Sigmoid colon (tissue), 7 donors: ENCODE results near the gene TMEM185B. TPM values are rescaled to one million over a fixed set of nuclear protein-coding genes. Genes with fewer than 3 reads are reported as not detected.
A peak's percentile ranks its signal among the peaks of the same experiment; 100 is the strongest.

Experiments used
- DNase-seq: peaks from one replicate; pipeline ENCODE4 v3.0.0-alpha.2; 2019
- H3K27ac ChIP-seq, 4 donors: fragments of 200-600 bp; sonication (generic); one replicate each; pipeline ENCODE4 v1.5.1; 2016 to 2019; ENCODE audit warnings: mild to moderate bottlenecking in 1 of 4
- H3K27me3 ChIP-seq, 3 donors: fragments of 200-600 bp; sonication (generic); one replicate each; pipeline ENCODE4 v1.5.1; 2019; ENCODE audit warnings: mild to moderate bottlenecking in 1 of 3
- H3K36me3 ChIP-seq, 4 donors: fragments of 200-600 bp; sonication (generic); one replicate each; pipeline ENCODE4 v1.5.1; 2016 to 2019
- H3K4me1 ChIP-seq, 4 donors: fragments of 200-600 bp; sonication (generic); one replicate each; pipeline ENCODE4 v1.5.1; 2017 to 2019
- H3K4me3 ChIP-seq, 4 donors: fragments of 200-600 bp; sonication (generic); one replicate each; pipeline ENCODE4 v1.5.1; 2017 to 2019; ENCODE audit warnings: mild to moderate bottlenecking in 2 of 4, moderate library complexity in 1 of 4
- H3K9me3 ChIP-seq, 4 donors: fragments of 200-600 bp in 3 of 4; sonication (generic) in 3 of 4; one replicate each; pipeline versions ENCODE4 v1.5.1 to v1.6.1; 2013 to 2019
- CTCF ChIP-seq, 4 experiments: fragments of 450-650 bp in 3 of 4; fragments of 200-600 bp in 1 of 4; IDR thresholded peaks; one replicate each; pipeline ENCODE4 v1.5.1; 2016 to 2019; ENCODE audit warnings: antibody characterized with exemption in 4 of 4, mild to moderate bottlenecking in 3 of 4, moderate library complexity in 2 of 4
- EP300 ChIP-seq, 4 donors: sonication (generic); formaldehyde crosslinking; IDR thresholded peaks; one replicate each; pipeline ENCODE4 v1.6.1; 2017; ENCODE audit warnings: antibody characterized with exemption in 4 of 4
- POLR2A ChIP-seq, 2 donors: fragments of 450-650 bp; IDR thresholded peaks; one replicate each; pipeline ENCODE4 v1.6.1; 2016; ENCODE audit warnings: antibody characterized with exemption in 2 of 2, mild to moderate bottlenecking in 2 of 2, moderate library complexity in 2 of 2
- POLR2AphosphoS5 ChIP-seq, 4 donors: sonication (generic); formaldehyde crosslinking; IDR thresholded peaks; one replicate each; pipeline ENCODE4 v1.6.1; 2017; ENCODE audit warnings: antibody characterized with exemption in 4 of 4
- WGBS, 2 donors: extraction: QIAGEN DNeasy Blood & Tissue Kit; methylation state at CpG; one replicate each; pipeline ENCODE4 v1.1.7; 2013; 5-methylcytosine and 5-hydroxymethylcytosine counted together
- intact Hi-C: fragments of 100-400 bp; cut with DNase I; formaldehyde crosslinking; loops from one replicate; pipeline ENCODE4 v1.15.1; 2023
- polyA plus RNA-seq, 3 donors: library from polyadenylated mRNA; stranded (reverse); fragments of 200-250 nt; gene quantifications; one replicate each; pipeline ENCODE4 v1.2.3, GENCODE V29; 2013
- total RNA-seq, 4 donors: library from RNA; depleted of rRNA; stranded (reverse); fragments of >200 nt; gene quantifications; one replicate each; pipeline ENCODE4 v1.1.0, GENCODE V29; 2016
- donor health status: healthy with polysubstance abuse.
- donor health status: Bipolar disorder and iron deficiency.
- donor health status: healthy.

The TMEM185B gene
- total and polyA plus RNA-seq, 7 donors = 1.6 to 32.1 (median 16.8) TPM

GRCh38 chr2:120252225-120253020 is 29.2 kb upstream of the TMEM185B start, which contains the start of gene RALB:
Gene RALB, plus strand, starts transcription at chr2:120252852. Its CDS starts 25,813 bp downstream, at chr2:120278665.
- Histone ChIP-seq H3K9me3 (no peaks in the 10 kb centered on the region), H3K27me3 (no peaks in the 10 kb centered on the region), H3K36me3 (no peaks in the 10 kb centered on the region), H3K4me3 (peak within 1 kb of the TSS; percentile 57 to 98 (median 88)), H3K4me1 (peaks cover 0 to 27% (median 14%) of the 10 kb centered on the region in 4 donors), H3K27ac (peak within 1 kb of the TSS; percentile 85 to 94 (median 92))
- intact Hi-C loops = loop anchor here (2.0 kb wide), 1 partner anchor 60 kb away; no protein-coding TSS in a partner anchor
- TF ChIP-seq POLR2AphosphoS5 (IDR thresholded peaks at IDR 0.05) = peak; percentile 61 to 94 (median 86)
- TF ChIP-seq EP300 (IDR thresholded peaks at IDR 0.05) = no peak
- TF ChIP-seq CTCF (IDR thresholded peaks at IDR 0.05) = no peak
- peak; percentile 40 to 90 for TF ChIP-seq POLR2A (IDR thresholded peaks at IDR 0.05)
- DNase-seq = peak; percentile 100
- WGBS, 2 donors = 1% methylated on average over 71 of the region's 71 CpGs

GRCh38 chr2:120251880-120252224 is 28.7 kb upstream of the TMEM185B start:
- WGBS, 2 donors = 6 to 17% methylated on average over 6 of the region's 6 CpGs
- no peaks in the 10 kb centered on the region for H3K27me3 ChIP-seq
- DNase-seq = no peak
- no peak for TF ChIP-seq EP300 (IDR thresholded peaks at IDR 0.05)
- no peak for TF ChIP-seq POLR2AphosphoS5 (IDR thresholded peaks at IDR 0.05)
- no peak for TF ChIP-seq CTCF (IDR thresholded peaks at IDR 0.05)
- TF ChIP-seq POLR2A (IDR thresholded peaks at IDR 0.05) = no peak
- intact Hi-C loops = loop anchor here (1.0 to 2.0 kb wide), 2 partner anchors 27 to 61 kb away; no protein-coding TSS in a partner anchor
- no peaks in the 10 kb centered on the region for H3K36me3 ChIP-seq
- H3K4me1 ChIP-seq = peaks cover 0 to 27% (median 14%) of the 10 kb centered on the region in 4 donors
- H3K4me3 ChIP-seq = peak overlapping the region; percentile 57 to 98 (median 88)
- no peaks in the 10 kb centered on the region for H3K9me3 ChIP-seq
- peak overlapping the region; percentile 85 to 94 (median 92) for H3K27ac ChIP-seq

GRCh38 chr2:120251078-120251477 is 27.9 kb upstream of the TMEM185B start:
- no peak for TF ChIP-seq EP300 (IDR thresholded peaks at IDR 0.05)
- TF ChIP-seq CTCF (IDR thresholded peaks at IDR 0.05) = no peak
- TF ChIP-seq POLR2AphosphoS5 (IDR thresholded peaks at IDR 0.05) = no peak
- no peak for TF ChIP-seq POLR2A (IDR thresholded peaks at IDR 0.05)
- WGBS, 2 donors = 87 to 93% methylated on average over 3 of the region's 3 CpGs
- DNase-seq = peak; percentile 33
- intact Hi-C loops = loop anchor here (1.0 kb wide), 1 partner anchor 26 kb away; no protein-coding TSS in a partner anchor
- Histone ChIP-seq H3K9me3 (no peaks in the 10 kb centered on the region), H3K27me3 (no peaks in the 10 kb centered on the region), H3K4me3 (no peak overlapping the region), H3K36me3 (no peaks in the 10 kb centered on the region), H3K27ac (no peak overlapping the region), H3K4me1 (peaks cover 0 to 28% (median 16%) of the 10 kb centered on the region in 4 donors)

GRCh38 chr2:120250640-120251039 is 27.4 kb upstream of the TMEM185B start:
- no peaks in the 10 kb centered on the region for H3K27me3 ChIP-seq
- no peaks in the 10 kb centered on the region for H3K9me3 ChIP-seq
- intact Hi-C loops = loop anchor here (1.0 kb wide), 1 partner anchor 25 kb away; no protein-coding TSS in a partner anchor
- WGBS, 2 donors = 88 to 92% methylated on average over 4 of the region's 4 CpGs
- no peak overlapping the region for H3K4me3 ChIP-seq
- TF ChIP-seq EP300 (IDR thresholded peaks at IDR 0.05) = no peak
- TF ChIP-seq POLR2AphosphoS5 (IDR thresholded peaks at IDR 0.05) = no peak
- no peak for TF ChIP-seq POLR2A (IDR thresholded peaks at IDR 0.05)
- TF ChIP-seq CTCF (IDR thresholded peaks at IDR 0.05) = no peak
- no peaks in the 10 kb centered on the region for H3K36me3 ChIP-seq
- no peak overlapping the region for H3K27ac ChIP-seq
- H3K4me1 ChIP-seq = peaks cover 0 to 32% (median 20%) of the 10 kb centered on the region in 4 donors
- DNase-seq = peak; percentile 42
